Adipose tissue (tissue), 3 donors: ENCODE data around the gene NLGN1. TPM values are rescaled to one million over a fixed set of nuclear protein-coding genes. Genes with fewer than 3 reads are reported as not detected.

Experiments used
- H3K27ac ChIP-seq: one replicate; pipeline ENCODE4 v1.5.1; 2013; ENCODE audit warnings: low read depth, low read length
- WGBS, 3 donors: extraction: QIAGEN DNeasy Blood & Tissue Kit; methylation state at CpG; one replicate each; pipeline ENCODE4 v1.1.7; 2013; 5-methylcytosine and 5-hydroxymethylcytosine counted together
- polyA plus RNA-seq, 3 donors: library from polyadenylated mRNA; stranded (reverse); fragments of 200-250 nt; gene quantifications; one replicate each; pipeline ENCODE4 v1.2.3, GENCODE V29; 2013
- donor health status: healthy with polysubstance abuse.
- donor health status: Bipolar disorder and iron deficiency.
- donor health status: healthy.

The NLGN1 gene
- polyA plus RNA-seq, 3 donors: 0.23 to 1.8 (median 1.0) TPM

GRCh38 chr3:173734473-173734872, 336.9 kb downstream of the NLGN1 start:
- H3K27ac ChIP-seq: no peak overlapping the region
- WGBS, 3 donors: 61 to 92% (median 81%) methylated on average over 1 of the region's 1 CpG

- H3K27ac ChIP-seq: no peak overlapping the region
- WGBS, 3 donors: 47 to 63% (median 55%) methylated on average over 1 of the region's 1 CpG
These were observed 337.4 kb downstream of the NLGN1 start for GRCh38 chr3:173734895-173735294.

- 67 to 88% (median 82%) methylated on average over 1 of the region's 1 CpG for WGBS, 3 donors
- H3K27ac ChIP-seq: no peak overlapping the region
These were observed 338.3 kb downstream of the NLGN1 start for GRCh38 chr3:173735841-173736240.

- WGBS, 3 donors: 67 to 72% (median 71%) methylated on average over 2 of the region's 2 CpGs
- H3K27ac ChIP-seq: no peak overlapping the region
These were observed 339.7 kb downstream of the NLGN1 start for GRCh38 chr3:173737167-173737808.

- no peak overlapping the region for H3K27ac ChIP-seq
- WGBS, 3 donors: 72 to 88% (median 82%) methylated on average over 2 of the region's 2 CpGs
These were observed 342.2 kb downstream of the NLGN1 start for GRCh38 chr3:173739726-173740125.

GRCh38 chr3:173742491-173742890, 344.9 kb downstream of the NLGN1 start:
- H3K27ac ChIP-seq: no peak overlapping the region
- WGBS, 3 donors: 41 to 44% (median 44%) methylated on average over 1 of the region's 1 CpG

GRCh38 chr3:173743111-173743510, 345.6 kb downstream of the NLGN1 start:
- no peak overlapping the region for H3K27ac ChIP-seq
- WGBS, 3 donors: 56 to 67% (median 60%) methylated on average over 3 of the region's 3 CpGs

- 46 to 63% (median 60%) methylated on average over 1 of the region's 1 CpG for WGBS, 3 donors
- H3K27ac ChIP-seq: no peak overlapping the region
These were observed 346.0 kb downstream of the NLGN1 start for GRCh38 chr3:173743516-173743915.

- H3K27ac ChIP-seq: no peak overlapping the region
- 36 to 77% (median 71%) methylated on average over 3 of the region's 3 CpGs for WGBS, 3 donors
These were observed 346.9 kb downstream of the NLGN1 start for GRCh38 chr3:173744479-173744878.

- H3K27ac ChIP-seq: no peak overlapping the region
- WGBS, 3 donors: 75 to 91% (median 90%) methylated on average over 4 of the region's 4 CpGs
These were observed 347.4 kb downstream of the NLGN1 start for GRCh38 chr3:173744895-173745294.

GRCh38 chr3:173745952-173746682, 348.6 kb downstream of the NLGN1 start:
- 69 to 76% (median 71%) methylated on average over 4 of the region's 4 CpGs for WGBS, 3 donors

GRCh38 chr3:173747427-173747826, 349.9 kb downstream of the NLGN1 start:
- no peak overlapping the region for H3K27ac ChIP-seq
- 82 to 93% (median 89%) methylated on average over 3 of the region's 3 CpGs for WGBS, 3 donors

More at GRCh38 chr3:173745952-173746682, 348.6 kb downstream of the NLGN1 start:
- H3K27ac ChIP-seq: no peak overlapping the region

GRCh38 chr3:173748105-173748504, 350.6 kb downstream of the NLGN1 start:
- 76 to 85% (median 80%) methylated on average over 1 of the region's 1 CpG for WGBS, 3 donors
- H3K27ac ChIP-seq: no peak overlapping the region

GRCh38 chr3:173750095-173750494, 352.6 kb downstream of the NLGN1 start:
- H3K27ac ChIP-seq: no peak overlapping the region
- WGBS, 3 donors: 38 to 44% (median 43%) methylated on average over 2 of the region's 2 CpGs

GRCh38 chr3:173750591-173750990, 353.0 kb downstream of the NLGN1 start:
- WGBS, 3 donors: 82 to 88% (median 85%) methylated on average over 1 of the region's 1 CpG
- no peak overlapping the region for H3K27ac ChIP-seq

GRCh38 chr3:173753593-173753992, 356.0 kb downstream of the NLGN1 start:
- no peak overlapping the region for H3K27ac ChIP-seq

GRCh38 chr3:173755161-173755560, 357.6 kb downstream of the NLGN1 start:
- no peak overlapping the region for H3K27ac ChIP-seq

- H3K27ac ChIP-seq: no peak overlapping the region
- 46 to 78% (median 77%) methylated on average over 4 of the region's 4 CpGs for WGBS, 3 donors
These were observed 363.6 kb downstream of the NLGN1 start for GRCh38 chr3:173761161-173761560.

- 73 to 75% (median 74%) methylated on average over 4 of the region's 4 CpGs for WGBS, 3 donors
- H3K27ac ChIP-seq: no peak overlapping the region
These were observed 365.0 kb downstream of the NLGN1 start for GRCh38 chr3:173762501-173762900.

- WGBS, 3 donors: 29 to 58% (median 57%) methylated on average over 2 of the region's 2 CpGs
- H3K27ac ChIP-seq: no peak overlapping the region
These were observed 372.5 kb downstream of the NLGN1 start for GRCh38 chr3:173770011-173770410.
